Gastrocnemius medialis (tissue), 4 donors: ENCODE measurements around the gene NDUFC2. TPM values are rescaled to one million over a fixed set of nuclear protein-coding genes. Genes with fewer than 3 reads are reported as not detected.

Source experiments
- ATAC-seq, 2 donors: fragments of 150-250 bp; one replicate each; pipeline ENCODE4 v1.9.1; 2016
- DNase-seq, 2 donors: peaks; one replicate each; pipeline ENCODE4 v3.0.0-alpha.2; 2019
- H3K27ac ChIP-seq, 4 donors: fragments of 200-600 bp; sonication (generic); 1 replicate in 1 of 4; 2 replicates in 3 of 4; pipeline ENCODE4 v1.5.1; 2016 to 2018; ENCODE audit warnings: mild to moderate bottlenecking in 2 of 4, moderate library complexity in 1 of 4
- H3K27me3 ChIP-seq, 3 donors: fragments of 200-600 bp; sonication (generic) in 2 of 3; 1 replicate in 1 of 3; 2 replicates in 2 of 3; pipeline versions ENCODE4 v1.5.1 to v1.6.0; 2016 to 2019; ENCODE audit warnings: mild to moderate bottlenecking in 1 of 3, moderate library complexity in 1 of 3
- H3K36me3 ChIP-seq, 2 donors: fragments of 200-600 bp; sonication (generic) in 1 of 2; one replicate each; pipeline ENCODE4 v1.5.1; 2017 to 2018
- H3K4me1 ChIP-seq, 2 donors: fragments of 200-600 bp; sonication (generic) in 1 of 2; one replicate each; pipeline ENCODE4 v1.5.1; 2016 to 2017; ENCODE audit warnings: mild to moderate bottlenecking in 2 of 2
- H3K4me3 ChIP-seq, 4 donors: fragments of 200-600 bp; sonication (generic) in 3 of 4; 1 replicate in 1 of 4; 2 replicates in 3 of 4; pipeline ENCODE4 v1.5.1; 2016 to 2019; ENCODE audit warnings: mild to moderate bottlenecking in 2 of 4
- H3K9me3 ChIP-seq, 3 donors: fragments of 200-600 bp; sonication (generic) in 2 of 3; 1 replicate in 1 of 3; 2 replicates in 2 of 3; pipeline ENCODE4 v1.5.1; 2016 to 2019
- CTCF ChIP-seq, 5 experiments: fragments of 450-650 bp in 3 of 5; fragments of 200-600 bp in 2 of 5; sonication (generic) in 2 of 5; IDR thresholded peaks in 4 of 5; conservative IDR thresholded peaks in 1 of 5; 1 replicate in 4 of 5; 2 replicates in 1 of 5; pipeline ENCODE4 v1.5.1; 2016 to 2019; ENCODE audit warnings: antibody characterized with exemption in 5 of 5, mild to moderate bottlenecking in 3 of 5, moderate library complexity in 3 of 5
- POLR2A ChIP-seq, 2 donors: fragments of 450-650 bp; IDR thresholded peaks; one replicate each; pipeline ENCODE4 v1.6.1; 2017; ENCODE audit warnings: antibody characterized with exemption in 2 of 2, mild to moderate bottlenecking in 2 of 2, moderate library complexity in 2 of 2
- in situ Hi-C, 4 donors: fragments of 200-750 bp; cut with MboI; loops; one replicate each; pipeline versions ENCODE4 v1.15.0 to v1.8.0; 2017; ENCODE audit warnings: low sequenced_read_pairs in 4 of 4
- intact Hi-C: fragments of 100-400 bp; cut with DNase I; formaldehyde crosslinking; loops from one replicate; pipeline ENCODE4 v1.15.1; 2023; ENCODE audit warnings: low total_unique reads
- total RNA-seq, 4 donors: library from RNA; depleted of rRNA; stranded (reverse); fragments of >200 nt; gene quantifications; one replicate each; pipeline versions ENCODE4 v1.1.0 to v1.2.3, GENCODE V29; 2016

The NDUFC2 gene
- total RNA-seq, 4 donors from 2014 or later: 83.7 to 207 (median 156) TPM

DNA sequence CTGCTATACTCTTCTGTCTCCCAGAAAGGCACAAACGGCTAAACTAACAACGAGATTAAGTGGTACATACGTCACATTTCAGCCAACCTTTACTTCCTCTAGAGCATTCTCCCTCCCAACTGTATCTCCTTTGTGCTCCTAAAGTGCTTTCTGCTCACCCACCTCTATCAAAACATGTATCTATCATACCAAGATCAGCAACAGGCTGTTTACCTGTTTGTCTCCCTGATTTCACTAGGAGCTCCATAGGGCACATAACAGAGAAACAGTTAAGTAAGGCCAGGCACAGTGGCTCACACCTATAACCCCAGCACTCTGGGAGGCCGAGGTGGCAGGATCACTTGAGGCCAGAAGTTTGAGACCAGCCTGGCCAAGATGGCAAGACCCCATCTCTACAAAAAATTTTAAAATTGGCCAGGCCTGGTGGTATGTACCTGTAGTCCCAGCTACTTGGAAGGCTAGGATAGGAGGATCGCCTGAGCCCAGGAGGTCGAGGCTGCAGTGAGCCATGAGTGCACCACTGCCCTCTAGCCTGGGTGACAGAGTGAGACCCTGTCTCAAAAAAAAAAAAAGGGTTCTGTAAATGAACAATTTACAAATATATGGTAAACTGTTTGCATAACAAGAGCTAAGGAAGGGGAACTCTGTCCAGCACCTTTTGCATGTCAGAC lies 2.8 kb downstream of the NDUFC2 start:
- Histone ChIP-seq H3K27ac (peak overlapping the region in 1 of 4 donors; percentile 13), H3K4me3 (no peak overlapping the region), H3K27me3 (no peaks in the 10 kb centered on the region), H3K9me3 (no peaks in the 10 kb centered on the region), H3K4me1 (peaks cover 32 to 48% of the 10 kb centered on the region in 2 donors), H3K36me3 (peaks cover 0 to 10% of the 10 kb centered on the region in 2 donors)
- TF ChIP-seq POLR2A (IDR thresholded peaks at IDR 0.05) (no peak), CTCF (IDR thresholded peaks at IDR 0.05 in 4 of 5, conservative IDR thresholded peaks at IDR 0.05 in 1 of 5) (no peak)
- ATAC-seq: no peak
- intact Hi-C loops: no loop called here
- DNase-seq: no peak
- in situ Hi-C loops: no loop called here

DNA sequence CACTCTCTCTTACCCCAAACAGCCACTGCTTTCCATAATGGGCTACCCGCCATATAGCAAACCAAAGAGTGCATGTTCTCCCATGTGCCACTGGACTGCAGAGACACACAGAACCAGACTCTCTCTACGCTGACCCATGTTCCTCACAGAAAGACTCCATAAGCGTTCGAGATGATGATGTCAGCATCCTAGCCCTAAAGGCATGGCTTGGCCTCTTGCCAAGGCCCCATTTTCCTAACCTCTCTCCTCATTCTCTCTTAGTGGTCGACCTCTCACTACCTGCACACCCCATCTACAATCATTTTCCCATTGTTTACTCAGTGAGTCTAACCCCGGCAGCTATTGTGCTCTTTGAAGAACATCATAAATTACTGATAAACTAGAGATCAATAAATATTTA lies 4.9 kb downstream of the NDUFC2 start:
- intact Hi-C loops (no loop called here), in situ Hi-C loops (no loop called here)
- Histone ChIP-seq H3K27ac (peak overlapping the region in 1 of 4 donors; percentile 28), H3K4me1 (peaks cover 41 to 47% of the 10 kb centered on the region in 2 donors), H3K27me3 (no peaks in the 10 kb centered on the region), H3K4me3 (no peak overlapping the region), H3K9me3 (no peaks in the 10 kb centered on the region), H3K36me3 (peaks cover 0 to 14% of the 10 kb centered on the region in 2 donors)
- TF ChIP-seq CTCF (IDR thresholded peaks at IDR 0.05 in 4 of 5, conservative IDR thresholded peaks at IDR 0.05 in 1 of 5) (no peak), POLR2A (IDR thresholded peaks at IDR 0.05) (no peak)
- ATAC-seq: no peak
- no peak for DNase-seq

DNA sequence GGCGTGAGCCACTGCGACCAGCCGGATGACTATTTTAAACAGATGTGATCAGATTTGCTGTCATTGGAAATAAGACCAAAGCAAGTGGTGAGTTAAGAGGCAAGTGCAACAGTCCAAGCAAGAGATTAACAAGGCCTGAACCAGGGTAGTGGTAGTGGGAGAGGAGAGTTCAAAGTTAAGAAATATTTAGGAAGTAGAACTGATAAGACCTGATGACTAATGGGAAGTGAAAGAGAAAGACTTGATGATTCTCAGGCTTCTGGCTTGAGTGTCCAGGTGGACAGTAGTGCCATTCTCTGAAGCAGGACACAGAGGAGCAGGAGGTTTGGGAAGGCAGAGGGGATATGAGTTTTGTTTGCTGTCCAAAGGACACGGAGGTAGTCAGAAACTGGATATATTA lies 7.2 kb downstream of the NDUFC2 start:
- in situ Hi-C loops (no loop called here), intact Hi-C loops (no loop called here)
- H3K4me3 ChIP-seq: no peak overlapping the region
- peaks cover 0 to 14% of the 10 kb centered on the region in 2 donors for H3K36me3 ChIP-seq
- no peak for DNase-seq
- H3K27ac ChIP-seq: no peak overlapping the region
- TF ChIP-seq POLR2A (IDR thresholded peaks at IDR 0.05) (no peak), CTCF (IDR thresholded peaks at IDR 0.05 in 4 of 5, conservative IDR thresholded peaks at IDR 0.05 in 1 of 5) (no peak)
- ATAC-seq: no peak
- H3K9me3 ChIP-seq: no peaks in the 10 kb centered on the region
- peaks cover 31 to 40% of the 10 kb centered on the region in 2 donors for H3K4me1 ChIP-seq
- H3K27me3 ChIP-seq: no peaks in the 10 kb centered on the region

DNA sequence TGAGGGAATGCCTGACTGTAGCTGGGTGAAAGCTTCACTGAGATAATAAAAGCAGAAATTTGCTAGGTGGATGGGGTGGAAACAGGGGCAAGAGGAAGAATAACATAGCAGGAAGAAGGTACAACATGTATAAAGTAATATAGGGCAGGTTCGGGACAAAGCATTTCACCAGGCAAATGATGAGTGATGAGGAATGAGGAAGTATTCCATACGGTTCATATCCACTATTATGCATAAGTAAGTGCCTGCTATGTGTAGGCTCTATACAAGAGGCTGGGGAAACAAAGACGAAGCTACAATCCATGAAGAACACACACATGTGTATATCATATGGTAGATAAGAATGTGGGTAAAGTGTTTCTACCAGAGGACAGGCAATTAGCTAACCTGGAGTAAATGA lies 7.9 kb downstream of the NDUFC2 start:
- DNase-seq: no peak
- ATAC-seq: no peak
- peaks cover 0 to 14% of the 10 kb centered on the region in 2 donors for H3K36me3 ChIP-seq
- no peak overlapping the region for H3K27ac ChIP-seq
- no peak for TF ChIP-seq CTCF (IDR thresholded peaks at IDR 0.05 in 4 of 5, conservative IDR thresholded peaks at IDR 0.05 in 1 of 5)
- H3K4me1 ChIP-seq: peaks cover 24 to 32% of the 10 kb centered on the region in 2 donors
- H3K27me3 ChIP-seq: no peaks in the 10 kb centered on the region
- in situ Hi-C loops: no loop called here
- H3K9me3 ChIP-seq: no peaks in the 10 kb centered on the region
- intact Hi-C loops: no loop called here
- H3K4me3 ChIP-seq: no peak overlapping the region

GRCh38 chr11:78070621-78071020 lies 9.0 kb downstream of the NDUFC2 start:
- Histone ChIP-seq H3K36me3 (peaks cover 0 to 14% of the 10 kb centered on the region in 2 donors), H3K4me3 (no peak overlapping the region), H3K27ac (peak overlapping the region in 2 of 4 donors; percentile 26 to 33), H3K27me3 (no peaks in the 10 kb centered on the region), H3K9me3 (no peaks in the 10 kb centered on the region), H3K4me1 (peaks cover 18 to 28% of the 10 kb centered on the region in 2 donors)
- TF ChIP-seq POLR2A (IDR thresholded peaks at IDR 0.05): no peak
- TF ChIP-seq CTCF (IDR thresholded peaks at IDR 0.05 in 4 of 5, conservative IDR thresholded peaks at IDR 0.05 in 1 of 5): no peak
- intact Hi-C loops: no loop called here
- DNase-seq (no peak), ATAC-seq (no peak)
- in situ Hi-C loops: no loop called here
